H1 (cell line): ENCODE data around the gene CAPS2.

ENCODE experiments used
- FOSL1 ChIP-seq: IDR thresholded peaks from 2 replicates; pipeline ENCODE4 v1.6.1; 2011; ENCODE audit warnings: mild to moderate bottlenecking, low read depth, low read length, moderate library complexity; ENCODE audit not compliant: insufficient read depth
- JUN ChIP-seq: IDR thresholded peaks from 2 replicates; pipeline ENCODE4 v1.6.1; 2011; ENCODE audit warnings: low read depth, mild to moderate bottlenecking, improper control_type of control experiment, low read length
- POLR2A ChIP-seq, 2 experiments: IDR thresholded peaks; 1 replicate in 1 of 2; 2 replicates in 1 of 2; pipeline ENCODE4 v1.6.1; 2011; ENCODE audit warnings: low read depth in 2 of 2, low read length in 2 of 2, mild to moderate bottlenecking in 2 of 2; ENCODE audit errors: control extremely low read depth in 1 of 2
- SUZ12 ChIP-seq: fragments of 200-600 bp; sonication (generic); IDR thresholded peaks from 2 replicates; pipeline ENCODE4 v1.6.1; 2012; ENCODE audit warnings: mild to moderate bottlenecking, inconsistent platforms, low read length, moderate library complexity, mixed read lengths
- USF2 ChIP-seq: IDR thresholded peaks from 2 replicates; pipeline ENCODE4 v1.6.1; 2011; ENCODE audit warnings: low read length, improper control_type of control experiment
- ZNF274 ChIP-seq: IDR thresholded peaks from 2 replicates; pipeline ENCODE4 v1.7.0; 2012; ENCODE audit warnings: low read length, borderline replicate concordance; ENCODE audit errors: extremely low read depth
- TF ChIP-seq, protein P1 (sequence below), 3 experiments: IDR thresholded peaks; 1 replicate in 2 of 3; 2 replicates in 1 of 3; pipeline versions ENCODE4 v1.5.1 to v1.6.1; 2011; ENCODE audit warnings: low read length in 3 of 3, mild to moderate bottlenecking in 3 of 3, inconsistent platforms in 2 of 3, low read depth in 1 of 3, moderate library complexity in 1 of 3; ENCODE audit not compliant: insufficient read depth in 1 of 3; ENCODE audit errors: control extremely low read depth in 1 of 3

DNA sequence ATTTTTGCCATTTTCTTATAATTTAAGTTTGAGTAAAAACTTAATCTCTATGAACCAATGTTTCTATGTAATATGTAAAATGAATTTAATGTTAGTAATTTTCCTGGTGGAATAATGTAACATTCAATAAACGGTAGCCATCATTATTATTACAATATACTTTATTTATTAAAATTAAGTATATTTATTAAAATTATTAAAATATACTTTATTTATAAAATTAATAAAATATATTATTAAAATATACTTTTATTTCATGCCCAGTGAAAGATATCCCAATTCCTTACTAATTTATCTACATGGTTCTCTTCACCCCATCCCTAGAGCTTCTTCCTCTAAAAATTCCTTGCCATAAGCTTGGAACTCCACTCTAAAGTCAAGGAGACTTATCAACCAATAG is 2.5 kb downstream of the CAPS2 start:
- TF ChIP-seq, protein P1, sequence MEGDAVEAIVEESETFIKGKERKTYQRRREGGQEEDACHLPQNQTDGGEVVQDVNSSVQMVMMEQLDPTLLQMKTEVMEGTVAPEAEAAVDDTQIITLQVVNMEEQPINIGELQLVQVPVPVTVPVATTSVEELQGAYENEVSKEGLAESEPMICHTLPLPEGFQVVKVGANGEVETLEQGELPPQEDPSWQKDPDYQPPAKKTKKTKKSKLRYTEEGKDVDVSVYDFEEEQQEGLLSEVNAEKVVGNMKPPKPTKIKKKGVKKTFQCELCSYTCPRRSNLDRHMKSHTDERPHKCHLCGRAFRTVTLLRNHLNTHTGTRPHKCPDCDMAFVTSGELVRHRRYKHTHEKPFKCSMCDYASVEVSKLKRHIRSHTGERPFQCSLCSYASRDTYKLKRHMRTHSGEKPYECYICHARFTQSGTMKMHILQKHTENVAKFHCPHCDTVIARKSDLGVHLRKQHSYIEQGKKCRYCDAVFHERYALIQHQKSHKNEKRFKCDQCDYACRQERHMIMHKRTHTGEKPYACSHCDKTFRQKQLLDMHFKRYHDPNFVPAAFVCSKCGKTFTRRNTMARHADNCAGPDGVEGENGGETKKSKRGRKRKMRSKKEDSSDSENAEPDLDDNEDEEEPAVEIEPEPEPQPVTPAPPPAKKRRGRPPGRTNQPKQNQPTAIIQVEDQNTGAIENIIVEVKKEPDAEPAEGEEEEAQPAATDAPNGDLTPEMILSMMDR (IDR thresholded peaks at IDR 0.05; ENCODE audit: control extremely low read depth in 1 of 3, insufficient read depth in 1 of 3, low read depth in 1 of 3, low read length in 3 of 3): no peak
- no peak for TF ChIP-seq FOSL1
- TF ChIP-seq JUN: no peak
- TF ChIP-seq ZNF274: no peak
- no peak for TF ChIP-seq POLR2A (IDR thresholded peaks at IDR 0.05; ENCODE audit: control extremely low read depth in 1 of 2, low read depth in 2 of 2, low read length in 2 of 2)
- TF ChIP-seq USF2: no peak
- no peak for TF ChIP-seq SUZ12
